ENCODE measurements around the gene NTM. TPM values are rescaled to one million over a fixed set of nuclear protein-coding genes. Genes with fewer than 3 reads are reported as not detected.
A peak's percentile ranks its signal among the peaks of the same experiment; 100 is the strongest.

NTM gene
- total and polyA plus RNA-seq, 2 of the 8 experiments (the other 6 are each of a cell fraction or from before 2014, with no cell fraction given) = 13.4 to 20.0 TPM

DNA sequence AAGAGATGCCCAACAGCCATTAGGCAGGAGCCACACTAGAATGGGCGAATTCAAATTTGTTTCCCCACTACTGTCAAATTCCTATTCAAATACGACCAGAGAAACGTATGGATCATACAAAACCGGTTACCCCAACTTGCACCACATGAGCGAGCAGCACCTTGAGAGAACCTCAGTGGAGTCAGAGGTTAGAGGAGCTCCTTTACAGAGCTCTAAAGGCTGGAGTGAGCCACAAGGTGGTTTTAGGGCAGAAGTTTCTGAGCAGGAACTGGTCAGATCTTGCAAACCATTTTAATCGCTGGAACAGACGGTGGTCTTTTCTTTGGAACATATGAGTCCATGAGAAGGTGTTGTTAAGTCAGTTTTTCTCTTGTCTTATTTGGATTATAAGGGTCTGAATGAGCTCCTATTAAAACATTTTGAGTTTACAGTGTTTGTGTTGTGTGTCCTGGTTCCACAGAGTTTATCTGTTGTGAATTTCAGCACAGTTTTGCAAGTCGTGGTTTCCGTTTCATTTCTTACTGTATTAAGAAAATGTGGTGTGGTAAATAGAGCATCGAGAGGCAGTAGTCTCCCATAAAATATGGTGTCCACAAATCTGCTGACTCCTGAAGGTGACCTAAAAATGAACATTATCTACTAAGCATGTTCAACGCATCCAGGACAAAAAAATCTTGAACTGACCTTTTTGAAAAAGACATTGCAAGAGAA, 471.7 kb downstream of the NTM start:
- Histone ChIP-seq H3K18ac (ENCODE audit: extremely low read depth, low read length) (no peak overlapping the region; the same call in 1 of the 2 replicates), H2BK20ac (ENCODE audit: low read length) (0 out of 2 replicates have a peak overlapping the region, but pooled peaks have one; percentile 13)
- no peak for DNase-seq (ENCODE audit: low read depth in 1 of 2, low spot score in 2 of 2)
- TF ChIP-seq RBBP5 (IDR thresholded peaks at IDR 0.05; ENCODE audit: borderline replicate concordance, low read depth, low read length) (no peak), EGR1 (IDR thresholded peaks at IDR 0.05; ENCODE audit: borderline replicate concordance, low read depth, low read length) (no peak), TEAD4 (IDR thresholded peaks at IDR 0.05; ENCODE audit: low read depth, low read length) (no peak), SP2 (IDR thresholded peaks at IDR 0.05; ENCODE audit: low read length) (no peak)

More for the DNA sequence above, 471.7 kb downstream of the NTM start:
- no peak overlapping the region for H3K27ac ChIP-seq (ENCODE audit: low read depth, low read length)
- no peak for FAIRE-seq
- H3K23me2 ChIP-seq (ENCODE audit: low read depth, low read length) = no peaks in the 10 kb centered on the region
- no peak overlapping the region for H3K23ac ChIP-seq (ENCODE audit: insufficient read length)
- H4K20me1 ChIP-seq (replicated peaks in 1 of 2; ENCODE audit: control insufficient read depth in 1 of 2, insufficient read depth in 2 of 2, low read length in 2 of 2) = no peaks in the 10 kb centered on the region
- no peaks in the 10 kb centered on the region for H3K27me3 ChIP-seq (replicated peaks in 1 of 4; ENCODE audit: control insufficient read depth in 3 of 4, extremely low read depth in 1 of 4, insufficient read depth in 3 of 4, low read length in 3 of 4)
- H4K5ac ChIP-seq (ENCODE audit: insufficient read length, low read depth, low read length) = no peak overlapping the region
- H2BK120ac ChIP-seq (replicated peaks; ENCODE audit: low read depth, low read length) = no peak overlapping the region
- H2BK12ac ChIP-seq (ENCODE audit: low read depth, low read length) = no peak overlapping the region
- ChIA-PET CTCF (ENCODE audit: partially characterized antibody) (interaction anchor here (1.1 to 1.4 kb wide), 2 partner anchors 56 to 95 kb away, joined by 4 to 5 read pairs; no protein-coding TSS in a partner anchor), POLR2A (ENCODE audit: partially characterized antibody) (no interaction called here)
- no peaks in the 10 kb centered on the region for H3K9me3 ChIP-seq (ENCODE audit: insufficient read depth in 2 of 2, low read depth in 1 of 2, low read length in 1 of 2)
- no peak overlapping the region for H2AK5ac ChIP-seq (ENCODE audit: low read depth, low read length)
- no peak overlapping the region for H3K9ac ChIP-seq (replicated peaks in 1 of 4; ENCODE audit: extremely low read depth in 1 of 4, low read depth in 3 of 4, low read length in 3 of 4)
- H3K36me3 ChIP-seq (ENCODE audit: control insufficient read depth in 2 of 4, insufficient read depth in 4 of 4, low read length in 3 of 4) = no peaks in the 10 kb centered on the region; a peak in 1 of 8 replicates
- no peak overlapping the region for H3K4ac ChIP-seq (replicated peaks; ENCODE audit: insufficient read length, low read depth, low read length)
- H3K79me1 ChIP-seq (ENCODE audit: low read depth, low read length) = no peaks in the 10 kb centered on the region
- no peak overlapping the region for H4K8ac ChIP-seq (ENCODE audit: extremely low read depth, insufficient read depth, low read length)
- no peak overlapping the region for H2BK15ac ChIP-seq (ENCODE audit: low read length)
- no peak overlapping the region for H3K4me2 ChIP-seq (ENCODE audit: insufficient read depth in 1 of 2, low read depth in 2 of 2, low read length in 2 of 2)
- 87% methylated on average over 11 of the region's 11 CpGs; no CpG with 5 or more reads in 1 of the 2 experiments for WGBS, 2 experiments (ENCODE audit: extremely low coverage in 1 of 2, insufficient coverage in 1 of 2, insufficient read length in 1 of 2, insufficient replicate concordance in 2 of 2, low coverage in 1 of 2, low lambda C conversion rate in 2 of 2, missing lambda C conversion rate in 1 of 2)
- H3K4me1 ChIP-seq (replicated peaks in 1 of 4; ENCODE audit: control insufficient read depth in 3 of 4, insufficient read depth in 4 of 4, low read length in 3 of 4) = peaks cover 0 to 13% (median 2%) of the 10 kb centered on the region in 4 experiments; a peak in 4 of 7 replicates
- no peak overlapping the region for H3K56ac ChIP-seq (replicated peaks; ENCODE audit: insufficient read length, low read depth, low read length)
- no peak overlapping the region for H2AFZ ChIP-seq (ENCODE audit: low read length)
- H3K4me3 ChIP-seq (ENCODE audit: extremely low read depth in 1 of 4, insufficient read depth in 2 of 4, low read depth in 3 of 4, low read length in 4 of 4) = no peak overlapping the region
- H3K14ac ChIP-seq (ENCODE audit: insufficient read length) = no peak overlapping the region
- no peaks in the 10 kb centered on the region for H3K79me2 ChIP-seq (ENCODE audit: control insufficient read depth in 1 of 2, insufficient read depth in 2 of 2, low read length in 2 of 2)
- peak overlapping the region; percentile 37 for H4K91ac ChIP-seq (replicated peaks; ENCODE audit: insufficient read length, low read length)
- no peak overlapping the region for H2BK5ac ChIP-seq (ENCODE audit: low read depth, low read length)
